ENCODE results near the gene MAN1C1. TPM values are rescaled to one million over a fixed set of nuclear protein-coding genes. Genes with fewer than 3 reads are reported as not detected.
"Not testable (repeated sequence)": the region's sequence is repeated elsewhere in the genome, so short reads cannot be mapped to it uniquely, and the experiment has no call there.

MAN1C1 gene
- total and polyA plus RNA-seq, 4 donors: 4.6 to 14.7 (median 13.1) TPM

DNA sequence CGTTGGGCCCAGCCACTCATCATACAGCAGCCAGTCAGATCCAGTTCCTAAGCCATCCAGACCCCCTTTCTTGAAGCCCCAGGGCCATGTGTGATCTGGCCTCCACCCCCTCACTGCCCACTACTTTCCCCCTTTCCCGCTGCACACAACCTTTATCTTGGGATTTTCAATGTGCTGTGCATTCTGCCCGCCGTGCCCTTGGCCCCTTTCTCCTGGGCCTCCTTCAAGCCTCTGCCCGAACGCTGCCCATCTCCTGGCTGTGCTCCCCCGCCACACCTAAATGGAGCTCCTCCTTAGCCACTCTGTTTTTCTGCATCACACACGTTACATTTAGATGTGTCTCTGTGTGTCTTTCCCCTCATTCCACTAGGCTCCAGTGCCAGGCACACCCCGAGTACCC, 116.7 kb downstream of the MAN1C1 start:
- Histone ChIP-seq H3K36me3 (ENCODE audit: control insufficient read depth in 4 of 4, insufficient read depth in 4 of 4, low read length in 4 of 4) (no peaks in the 10 kb centered on the region), H3K9ac (ENCODE audit: insufficient read depth in 1 of 2, low read length in 2 of 2) (no peak overlapping the region), H3K4me1 (ENCODE audit: control insufficient read depth in 5 of 5, insufficient read depth in 5 of 5, low read length in 5 of 5) (peaks cover 1 to 13% (median 9%) of the 10 kb centered on the region in 5 donors), H3K27me3 (ENCODE audit: control insufficient read depth in 3 of 3, insufficient read depth in 3 of 3, low read length in 2 of 3) (no peaks in the 10 kb centered on the region), H3K27ac (ENCODE audit: low read depth in 1 of 2, low read length in 1 of 2) (no peak overlapping the region), H3K9me3 (ENCODE audit: control insufficient read depth in 4 of 4, insufficient read depth in 3 of 4, low read length in 3 of 4) (peaks cover 0 to 4% (median 0%) of the 10 kb centered on the region in 4 donors), H3K4me3 (no peak overlapping the region)
- TF ChIP-seq, protein P1, sequence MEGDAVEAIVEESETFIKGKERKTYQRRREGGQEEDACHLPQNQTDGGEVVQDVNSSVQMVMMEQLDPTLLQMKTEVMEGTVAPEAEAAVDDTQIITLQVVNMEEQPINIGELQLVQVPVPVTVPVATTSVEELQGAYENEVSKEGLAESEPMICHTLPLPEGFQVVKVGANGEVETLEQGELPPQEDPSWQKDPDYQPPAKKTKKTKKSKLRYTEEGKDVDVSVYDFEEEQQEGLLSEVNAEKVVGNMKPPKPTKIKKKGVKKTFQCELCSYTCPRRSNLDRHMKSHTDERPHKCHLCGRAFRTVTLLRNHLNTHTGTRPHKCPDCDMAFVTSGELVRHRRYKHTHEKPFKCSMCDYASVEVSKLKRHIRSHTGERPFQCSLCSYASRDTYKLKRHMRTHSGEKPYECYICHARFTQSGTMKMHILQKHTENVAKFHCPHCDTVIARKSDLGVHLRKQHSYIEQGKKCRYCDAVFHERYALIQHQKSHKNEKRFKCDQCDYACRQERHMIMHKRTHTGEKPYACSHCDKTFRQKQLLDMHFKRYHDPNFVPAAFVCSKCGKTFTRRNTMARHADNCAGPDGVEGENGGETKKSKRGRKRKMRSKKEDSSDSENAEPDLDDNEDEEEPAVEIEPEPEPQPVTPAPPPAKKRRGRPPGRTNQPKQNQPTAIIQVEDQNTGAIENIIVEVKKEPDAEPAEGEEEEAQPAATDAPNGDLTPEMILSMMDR (IDR thresholded peaks at IDR 0.05; ENCODE audit: control extremely low read depth, extremely low read depth): no peak
- WGBS, 2 donors: 91 to 96% methylated on average over 9 of the region's 9 CpGs
- DNase-seq (no peak), ATAC-seq (ENCODE audit: insufficient read depth, low FRiP score) (no peak)

DNA sequence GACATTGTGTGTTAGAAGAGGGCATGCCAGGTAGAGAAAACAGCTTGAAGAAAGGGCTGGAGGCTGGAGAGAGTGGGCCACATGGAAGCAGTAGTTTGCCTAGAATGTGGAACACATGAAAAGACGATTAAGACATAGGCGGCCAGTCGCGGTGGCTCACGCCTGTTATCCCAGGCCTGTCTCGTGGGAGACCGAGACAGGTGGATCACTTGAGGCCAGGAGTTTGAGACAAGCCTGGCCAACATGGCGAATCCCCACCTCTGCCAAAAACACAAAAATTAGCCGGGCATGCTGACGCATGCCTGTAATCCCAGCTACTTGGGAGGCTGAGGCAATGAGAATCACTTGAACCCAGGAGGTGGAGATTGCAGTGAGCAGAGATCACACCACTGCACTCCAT, 118.4 kb downstream of the MAN1C1 start:
- not testable (repeated sequence) for DNase-seq; H3K27ac ChIP-seq (ENCODE audit: low read depth in 1 of 2, low read length in 1 of 2); H3K36me3 ChIP-seq (ENCODE audit: control insufficient read depth in 4 of 4, insufficient read depth in 4 of 4, low read length in 4 of 4); H3K9me3 ChIP-seq (ENCODE audit: control insufficient read depth in 4 of 4, insufficient read depth in 3 of 4, low read length in 3 of 4); H3K9ac ChIP-seq (ENCODE audit: insufficient read depth in 1 of 2, low read length in 2 of 2); ATAC-seq (ENCODE audit: insufficient read depth, low FRiP score); H3K4me3 ChIP-seq; H3K27me3 ChIP-seq (ENCODE audit: control insufficient read depth in 3 of 3, insufficient read depth in 3 of 3, low read length in 2 of 3)
- WGBS, 2 donors: 93 to 95% methylated on average over 10 of the region's 10 CpGs
- peaks cover 0 to 11% (median 4%) of the 10 kb centered on the region in 5 donors for H3K4me1 ChIP-seq (ENCODE audit: control insufficient read depth in 5 of 5, insufficient read depth in 5 of 5, low read length in 5 of 5)

DNA sequence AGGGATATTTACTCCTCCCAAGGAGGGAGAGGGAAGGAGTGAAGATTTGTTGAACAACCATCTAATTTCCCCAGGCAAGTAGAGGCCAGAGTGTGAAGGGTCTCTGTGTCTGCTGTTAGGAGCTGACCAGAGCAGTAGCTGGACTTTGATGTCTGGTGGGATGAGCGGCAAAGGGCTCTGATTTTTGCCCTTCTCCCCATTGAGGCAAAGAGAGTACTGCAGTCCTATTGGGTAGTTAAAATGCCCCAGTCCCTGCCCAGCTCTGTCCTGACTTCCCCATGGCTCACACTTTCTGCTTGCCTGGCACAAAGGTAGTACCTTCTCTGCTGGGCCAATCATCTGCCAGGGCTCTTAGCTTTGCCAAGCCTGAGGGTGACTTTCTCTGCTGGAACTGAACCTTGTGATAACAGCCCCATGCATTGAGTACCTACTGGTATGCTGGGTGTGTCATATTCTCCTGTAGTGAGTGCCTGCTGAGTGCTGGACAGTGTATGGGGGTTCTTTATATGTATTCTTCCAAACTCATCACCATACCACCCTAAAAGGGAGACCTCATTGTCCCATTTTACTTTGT, 119.5 kb downstream of the MAN1C1 start:
- peaks cover 0 to 6% (median 0%) of the 10 kb centered on the region in 5 donors for H3K4me1 ChIP-seq (ENCODE audit: control insufficient read depth in 5 of 5, insufficient read depth in 5 of 5, low read length in 5 of 5)
- no peak for DNase-seq
- peak overlapping the region in 1 of 2 donors; percentile 52 for H3K27ac ChIP-seq (ENCODE audit: low read depth in 1 of 2, low read length in 1 of 2)
- TF ChIP-seq, protein P1 (IDR thresholded peaks at IDR 0.05; ENCODE audit: control extremely low read depth, extremely low read depth): no peak
- H3K9me3 ChIP-seq (ENCODE audit: control insufficient read depth in 4 of 4, insufficient read depth in 3 of 4, low read length in 3 of 4): peaks cover 0 to 3% (median 0%) of the 10 kb centered on the region in 4 donors
- H3K36me3 ChIP-seq (ENCODE audit: control insufficient read depth in 4 of 4, insufficient read depth in 4 of 4, low read length in 4 of 4): no peaks in the 10 kb centered on the region
- ATAC-seq (ENCODE audit: insufficient read depth, low FRiP score): no peak
- H3K9ac ChIP-seq (ENCODE audit: insufficient read depth in 1 of 2, low read length in 2 of 2): no peak overlapping the region
- H3K4me3 ChIP-seq: no peak overlapping the region
- WGBS, 2 donors: 97 to 100% methylated on average over 1 of the region's 1 CpG
- H3K27me3 ChIP-seq (ENCODE audit: control insufficient read depth in 3 of 3, insufficient read depth in 3 of 3, low read length in 2 of 3): no peaks in the 10 kb centered on the region

DNA sequence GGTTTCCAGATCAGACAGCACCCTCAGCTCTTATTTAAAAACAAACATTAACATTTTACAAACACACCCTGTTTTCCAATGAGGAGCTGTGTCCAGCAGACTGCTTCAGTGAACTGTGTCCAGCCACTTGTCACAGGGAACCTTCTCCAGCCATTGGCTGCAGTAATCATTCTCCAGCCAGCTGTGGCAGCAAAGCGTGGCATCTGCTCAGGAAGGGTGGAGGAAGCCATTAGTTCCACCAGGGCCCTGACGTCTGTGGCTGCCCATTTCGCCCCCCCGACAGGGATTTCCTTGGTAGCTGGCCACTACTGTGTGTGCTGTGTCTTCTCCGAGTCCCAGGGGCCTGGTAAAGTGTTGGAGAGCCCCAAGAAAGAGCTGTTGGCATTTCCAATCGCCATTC, 120.5 kb downstream of the MAN1C1 start:
- Histone ChIP-seq H3K4me3 (no peak overlapping the region), H3K27me3 (ENCODE audit: control insufficient read depth in 3 of 3, insufficient read depth in 3 of 3, low read length in 2 of 3) (no peaks in the 10 kb centered on the region), H3K4me1 (ENCODE audit: control insufficient read depth in 5 of 5, insufficient read depth in 5 of 5, low read length in 5 of 5) (peaks cover 0 to 6% (median 0%) of the 10 kb centered on the region in 5 donors), H3K9ac (ENCODE audit: insufficient read depth in 1 of 2, low read length in 2 of 2) (no peak overlapping the region), H3K36me3 (ENCODE audit: control insufficient read depth in 4 of 4, insufficient read depth in 4 of 4, low read length in 4 of 4) (no peaks in the 10 kb centered on the region), H3K27ac (ENCODE audit: low read depth in 1 of 2, low read length in 1 of 2) (no peak overlapping the region), H3K9me3 (ENCODE audit: control insufficient read depth in 4 of 4, insufficient read depth in 3 of 4, low read length in 3 of 4) (peaks cover 0 to 3% (median 0%) of the 10 kb centered on the region in 4 donors)
- no peak for ATAC-seq (ENCODE audit: insufficient read depth, low FRiP score)
- peak in 1 of 3 donors; percentile 17 for DNase-seq
- WGBS, 2 donors: 34 to 47% methylated on average over 6 of the region's 6 CpGs
- TF ChIP-seq, protein P1 (IDR thresholded peaks at IDR 0.05; ENCODE audit: control extremely low read depth, extremely low read depth): no peak
